ENCODE data around the gene PRR7.

The PRR7 gene

GRCh38 chr5:177425196-177425800 lies 21.3 kb upstream of the PRR7 start:
- DNase-seq: no peak

GRCh38 chr5:177425801-177426565 lies 20.6 kb upstream of the PRR7 start:
- peak; percentile 100 for DNase-seq

GRCh38 chr5:177426566-177427210 lies 19.9 kb upstream of the PRR7 start, which contains the start of gene GRK6:
Gene GRK6 (plus strand): TSS chr5:177426676. CDS start chr5:177426846, 170 bp downstream.
- peak; percentile 80 for DNase-seq

- no peak for DNase-seq
Observed at GRCh38 chr5:177427211-177427822, 19.3 kb upstream of the PRR7 start.

- peak; percentile 39 for DNase-seq
Observed at GRCh38 chr5:177427919-177428573, 18.6 kb upstream of the PRR7 start.

GRCh38 chr5:177428574-177429217 lies 17.9 kb upstream of the PRR7 start:
- no peak for DNase-seq

GRCh38 chr5:177429248-177430040 lies 17.2 kb upstream of the PRR7 start:
- peak; percentile 92 for DNase-seq

- DNase-seq: no peak
Observed at GRCh38 chr5:177430140-177430951, 16.3 kb upstream of the PRR7 start.

GRCh38 chr5:177430972-177431316 lies 15.7 kb upstream of the PRR7 start:
- peak; percentile 22 for DNase-seq

- DNase-seq: peak; percentile 74
Observed at GRCh38 chr5:177431317-177432142, 15.1 kb upstream of the PRR7 start.

GRCh38 chr5:177432143-177432838 lies 14.3 kb upstream of the PRR7 start:
- no peak for DNase-seq

GRCh38 chr5:177432839-177433657 lies 13.6 kb upstream of the PRR7 start:
- DNase-seq: no peak

- no peak for DNase-seq
Observed at GRCh38 chr5:177433658-177434217, 12.9 kb upstream of the PRR7 start.

GRCh38 chr5:177434437-177434836 lies 12.2 kb upstream of the PRR7 start:
- peak; percentile 70 for DNase-seq

GRCh38 chr5:177434942-177435738 lies 11.5 kb upstream of the PRR7 start:
- no peak for DNase-seq

- no peak for DNase-seq
Observed at GRCh38 chr5:177435847-177436536, 10.6 kb upstream of the PRR7 start.
